ENCODE measurements around the gene PRKD2. TPM values are rescaled to one million over a fixed set of nuclear protein-coding genes. Genes with fewer than 3 reads are reported as not detected.

Gene PRKD2
- total and polyA plus RNA-seq, 3 donors from 2014 or later: 22.6 to 35.4 (median 25.6) TPM

GRCh38 chr19:46689358-46689757, 27.6 kb downstream of the PRKD2 start:
- WGBS, 2 donors: 93 to 96% methylated on average over 11 to 14 of the region's 14 CpGs
- Histone ChIP-seq H3K9me3 (no peaks in the 10 kb centered on the region), H3K27me3 (no peaks in the 10 kb centered on the region), H3K27ac (no peak overlapping the region), H3K36me3 (ENCODE audit: low read depth, missing control alignments) (no peaks in the 10 kb centered on the region), H3K4me3 (no peak overlapping the region), H3K4me1 (no peaks in the 10 kb centered on the region)
- intact Hi-C loops (cut with DNase I; ENCODE audit: low total_unique reads): no loop called here
- TF ChIP-seq CTCF (IDR thresholded peaks at IDR 0.05) (no peak), POLR2A (IDR thresholded peaks at IDR 0.05) (no peak)
- no peak for DNase-seq

DNA sequence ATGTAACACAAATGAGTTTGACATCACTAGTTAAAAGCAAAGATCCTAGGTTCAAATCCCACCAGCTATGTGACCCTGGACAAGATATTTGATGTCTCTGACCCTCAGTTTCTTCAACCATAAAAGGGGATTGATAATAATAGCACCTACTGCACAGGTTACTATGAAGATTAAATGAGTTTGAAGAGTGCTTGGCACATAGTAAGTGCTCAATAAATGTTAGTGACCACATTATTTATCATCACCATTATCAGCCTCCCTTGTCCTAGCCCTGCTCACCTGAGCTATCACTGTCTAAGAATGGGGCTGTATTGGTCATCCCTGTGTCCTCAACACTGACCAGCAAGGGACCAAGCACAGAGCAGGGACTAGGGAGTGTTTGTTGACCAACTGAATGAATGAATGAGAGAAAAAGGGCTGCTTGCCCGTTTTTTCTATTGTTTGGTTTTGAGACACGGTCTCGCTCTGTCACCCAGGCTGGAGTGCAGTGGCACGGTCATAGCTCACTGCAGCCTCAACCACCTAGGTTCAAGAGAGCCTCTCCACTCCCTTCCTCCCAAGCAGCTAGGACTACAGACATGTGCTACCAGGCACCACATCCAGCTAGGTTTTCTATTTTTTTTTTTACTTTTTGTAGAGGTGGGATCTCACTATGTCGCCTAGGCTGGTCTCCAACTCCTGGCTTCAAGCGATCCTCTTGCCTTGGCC, 29.3 kb downstream of the PRKD2 start:
- intact Hi-C loops (cut with DNase I; ENCODE audit: low total_unique reads): no loop called here
- Histone ChIP-seq H3K4me3 (no peak overlapping the region), H3K27me3 (no peaks in the 10 kb centered on the region), H3K27ac (no peak overlapping the region), H3K9me3 (no peaks in the 10 kb centered on the region), H3K4me1 (no peaks in the 10 kb centered on the region), H3K36me3 (ENCODE audit: low read depth, missing control alignments) (no peaks in the 10 kb centered on the region)
- TF ChIP-seq POLR2A (IDR thresholded peaks at IDR 0.05): no peak
- no peak for TF ChIP-seq CTCF (IDR thresholded peaks at IDR 0.05)
- DNase-seq: no peak
- WGBS, 2 donors: 86 to 89% methylated on average over 6 of the region's 6 CpGs

DNA sequence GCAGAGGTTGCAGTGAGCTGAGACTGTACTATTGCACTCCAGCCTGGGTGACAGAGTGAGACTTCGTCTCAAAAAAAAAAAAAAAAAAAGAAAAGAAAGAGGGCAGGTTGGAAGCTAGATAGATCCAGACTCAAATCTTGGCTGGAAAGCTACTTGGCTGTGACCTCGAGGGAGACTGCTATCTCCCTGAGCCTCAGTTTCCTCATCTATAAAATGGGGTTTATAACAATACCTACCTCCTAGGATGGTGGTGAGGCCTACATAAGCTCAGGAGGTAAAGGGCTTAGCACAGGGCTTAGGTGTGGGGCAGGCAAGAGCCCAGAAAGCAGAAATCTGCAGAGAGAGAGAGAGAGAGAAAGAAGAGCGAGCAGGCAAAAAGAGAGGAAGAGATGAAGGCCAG, 31.7 kb downstream of the PRKD2 start:
- H3K27ac ChIP-seq: no peak overlapping the region
- H3K27me3 ChIP-seq: no peaks in the 10 kb centered on the region
- H3K4me3 ChIP-seq: no peak overlapping the region
- WGBS, 2 donors: 76 to 93% methylated on average over 3 of the region's 3 CpGs
- H3K9me3 ChIP-seq: no peaks in the 10 kb centered on the region
- TF ChIP-seq CTCF (IDR thresholded peaks at IDR 0.05): no peak
- TF ChIP-seq POLR2A (IDR thresholded peaks at IDR 0.05): no peak
- H3K4me1 ChIP-seq: no peaks in the 10 kb centered on the region
- no peaks in the 10 kb centered on the region for H3K36me3 ChIP-seq (ENCODE audit: low read depth, missing control alignments)
- no peak for DNase-seq
- intact Hi-C loops (cut with DNase I; ENCODE audit: low total_unique reads): no loop called here

DNA sequence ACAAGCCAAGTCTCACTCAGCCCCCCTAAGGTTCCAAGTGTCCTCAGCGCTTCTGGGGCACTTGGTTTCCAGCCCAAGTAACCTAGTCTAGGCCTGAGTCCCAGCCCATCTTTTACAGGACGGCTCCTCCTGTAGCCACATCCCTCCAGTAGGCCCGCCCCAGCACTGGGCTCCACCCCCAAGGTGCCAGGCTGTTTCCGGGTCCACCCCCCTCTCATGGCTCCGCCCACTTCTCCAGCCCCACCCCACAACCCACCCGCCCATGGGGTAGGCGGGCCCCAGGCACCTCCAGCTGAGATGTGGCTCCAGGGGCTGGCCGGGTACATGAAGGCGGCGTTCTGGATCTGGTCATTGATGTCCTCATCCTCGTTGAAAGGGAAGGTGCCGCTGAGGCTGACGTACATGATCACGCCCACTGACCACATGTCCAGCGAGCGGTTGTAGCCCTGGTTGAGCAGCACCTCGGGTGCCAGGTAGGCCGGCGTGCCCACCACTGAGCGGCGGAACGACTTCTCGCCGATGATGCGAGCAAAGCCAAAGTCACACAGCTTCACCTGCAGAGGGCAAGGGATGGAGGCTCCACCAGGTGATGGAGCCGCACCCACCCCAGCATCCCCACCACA, 38.7 kb downstream of the PRKD2 start:
- H3K4me3 ChIP-seq: no peak overlapping the region
- H3K9me3 ChIP-seq: no peaks in the 10 kb centered on the region
- no peak for DNase-seq
- H3K27ac ChIP-seq: no peak overlapping the region
- H3K27me3 ChIP-seq: no peaks in the 10 kb centered on the region
- no peaks in the 10 kb centered on the region for H3K4me1 ChIP-seq
- no peaks in the 10 kb centered on the region for H3K36me3 ChIP-seq (ENCODE audit: low read depth, missing control alignments)
- TF ChIP-seq CTCF (IDR thresholded peaks at IDR 0.05) (no peak), POLR2A (IDR thresholded peaks at IDR 0.05) (no peak)
- intact Hi-C loops (cut with DNase I; ENCODE audit: low total_unique reads): no loop called here
- 88 to 92% methylated on average over 4 to 26 of the region's 26 CpGs for WGBS, 2 donors
